ENCODE results near the gene DSC1.
"Not testable (repeated sequence)": the region's sequence is repeated elsewhere in the genome, so short reads cannot be mapped to it uniquely, and the experiment has no call there.

DSC1 gene

DNA sequence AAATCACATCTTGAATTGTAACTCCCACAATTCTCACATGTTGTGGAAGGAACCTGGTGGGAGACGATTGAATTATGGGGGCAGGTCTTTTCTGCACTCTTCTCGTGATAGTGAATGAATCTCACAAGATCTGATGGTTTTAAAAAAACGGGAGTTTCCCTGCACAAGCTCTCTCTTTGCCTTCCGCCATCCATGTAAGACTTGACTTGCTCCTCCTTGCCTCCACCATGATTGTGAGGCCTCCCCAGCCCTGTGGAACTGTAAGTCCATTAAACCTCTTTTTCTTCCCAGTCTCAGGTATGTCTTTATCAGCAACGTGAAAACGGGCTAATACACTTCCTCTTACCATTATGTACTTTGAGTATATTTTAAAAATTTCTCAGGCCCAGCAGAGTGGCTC lies 14.7 kb upstream of the DSC1 start:
- H3K4me3 ChIP-seq (ENCODE audit: low read depth, low read length) = not testable (repeated sequence)

DNA sequence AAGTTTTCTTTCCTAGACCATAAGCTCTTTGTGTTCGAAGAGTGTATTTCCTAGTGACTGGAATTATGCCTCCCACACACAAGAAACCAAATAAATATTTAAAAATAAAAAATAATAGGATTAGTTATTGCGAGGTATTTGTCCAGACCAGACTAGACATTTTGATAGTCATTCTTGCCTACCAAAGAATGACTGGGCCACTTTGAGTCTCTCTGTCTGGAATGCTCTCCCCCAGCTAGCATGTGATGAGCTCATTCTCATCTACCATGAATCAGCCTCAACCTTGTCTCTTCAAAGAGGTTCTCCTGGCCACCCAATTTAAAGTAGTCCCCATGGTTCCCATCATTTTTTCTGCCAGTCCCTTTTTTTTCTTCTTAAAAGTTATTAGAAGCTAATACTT lies 13.9 kb upstream of the DSC1 start:
- H3K4me3 ChIP-seq (ENCODE audit: low read depth, low read length) = no peak overlapping the region

DNA sequence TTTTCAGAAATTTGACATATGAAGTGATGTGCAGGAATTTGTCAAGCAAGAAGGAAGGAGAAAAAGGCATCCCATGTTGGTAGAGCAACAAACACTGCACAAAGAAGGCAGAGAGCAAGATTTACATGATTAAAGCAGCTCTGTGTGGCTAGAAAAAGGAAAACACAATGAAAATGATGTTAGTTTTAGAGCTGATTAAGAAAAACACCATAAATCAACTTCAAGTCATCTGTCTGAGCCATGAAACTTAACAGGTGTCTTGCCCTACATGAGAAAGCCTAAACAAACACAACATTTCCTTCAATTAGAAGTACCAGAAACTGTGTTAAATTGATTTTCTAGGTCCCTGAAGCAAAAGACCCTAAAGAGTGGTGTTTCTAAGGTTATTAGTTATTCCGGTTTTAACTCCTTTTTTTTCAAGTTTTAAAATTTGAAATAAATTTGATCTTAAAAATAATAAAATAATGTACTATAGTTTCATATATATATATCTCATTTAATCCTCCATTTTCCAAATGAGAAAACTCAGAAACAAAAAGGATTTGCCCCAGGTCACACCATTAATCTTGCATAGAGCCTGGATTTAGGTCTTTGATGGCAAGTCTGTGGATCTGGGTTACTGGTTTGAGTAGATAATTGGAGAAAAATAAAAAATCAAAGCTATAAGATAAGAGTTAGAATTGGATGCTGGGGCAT lies 8.6 kb upstream of the DSC1 start:
- H3K4me3 ChIP-seq (ENCODE audit: low read depth, low read length) = no peak overlapping the region

DNA sequence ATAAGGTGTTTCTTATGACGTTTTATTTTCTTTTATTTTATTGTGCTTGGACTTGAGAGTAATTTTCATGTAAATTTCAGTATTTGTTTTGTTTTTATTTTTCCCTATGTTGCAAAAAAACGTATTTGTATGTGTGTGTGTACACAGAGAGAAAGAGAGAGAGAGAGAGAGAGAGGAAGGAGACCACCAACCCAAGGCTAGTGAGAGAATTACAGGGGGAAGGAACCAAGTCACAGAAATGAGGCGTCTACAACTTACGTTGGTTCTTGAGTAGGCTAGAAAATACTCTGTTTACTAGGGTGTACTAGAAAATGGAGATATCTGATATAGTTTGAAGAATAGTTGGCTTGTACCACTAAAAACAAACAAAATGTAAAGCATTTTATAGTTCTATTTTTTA lies 7.7 kb upstream of the DSC1 start:
- no peak overlapping the region for H3K4me3 ChIP-seq (ENCODE audit: low read depth, low read length)

DNA sequence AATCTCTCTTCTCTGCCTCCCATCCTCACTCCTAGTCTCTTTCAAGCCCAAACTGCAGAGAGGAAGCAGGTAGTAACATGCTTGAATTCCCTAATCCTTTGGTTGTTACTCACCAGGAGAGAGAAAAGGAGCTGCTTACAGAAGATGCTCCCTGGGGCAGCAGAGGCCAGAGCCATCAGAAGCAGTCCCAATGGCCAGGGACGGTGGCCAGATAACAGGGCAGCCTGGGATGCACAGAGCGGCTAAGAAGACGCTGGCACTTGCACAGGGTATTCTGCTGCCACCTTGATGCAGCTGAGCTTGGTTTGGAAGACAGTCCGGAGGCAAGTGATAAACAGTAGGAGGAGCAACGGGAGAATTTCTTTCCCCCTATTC lies 250 bp downstream of the DSC1 start:
- H3K4me3 ChIP-seq (ENCODE audit: low read depth, low read length) = no peak overlapping the region

DNA sequence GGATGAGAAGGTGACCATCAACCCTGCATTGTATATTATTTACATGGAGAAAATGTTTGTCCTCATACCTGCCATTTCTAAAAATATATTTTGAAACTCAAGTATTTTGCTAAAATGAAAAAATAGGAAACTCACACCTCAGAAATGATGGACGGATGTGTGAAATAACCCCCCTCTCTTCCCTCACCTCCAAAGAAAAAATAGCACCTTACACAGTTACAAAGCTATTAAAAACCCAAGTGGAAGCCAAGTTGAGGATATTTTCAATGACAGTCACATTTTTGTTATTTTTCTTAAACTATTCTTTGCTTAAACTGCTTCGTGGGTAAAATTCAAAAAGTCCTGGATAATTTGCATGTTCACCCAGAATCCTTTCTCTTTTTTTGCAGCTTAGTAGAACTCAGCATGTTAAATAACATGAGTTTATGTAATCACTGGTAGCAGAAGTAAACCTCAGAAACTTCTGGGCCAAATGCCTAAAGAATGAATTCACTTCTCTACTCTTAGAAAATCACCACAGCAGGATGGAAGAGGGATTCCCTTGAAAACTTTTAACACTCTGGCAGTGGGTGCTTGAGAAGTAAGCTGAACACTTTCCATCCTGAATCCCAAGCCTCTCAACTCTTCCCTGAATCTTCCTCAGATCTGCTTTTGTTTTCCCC lies 768 bp downstream of the DSC1 start:
- no peak overlapping the region for H3K4me3 ChIP-seq (ENCODE audit: low read depth, low read length)

DNA sequence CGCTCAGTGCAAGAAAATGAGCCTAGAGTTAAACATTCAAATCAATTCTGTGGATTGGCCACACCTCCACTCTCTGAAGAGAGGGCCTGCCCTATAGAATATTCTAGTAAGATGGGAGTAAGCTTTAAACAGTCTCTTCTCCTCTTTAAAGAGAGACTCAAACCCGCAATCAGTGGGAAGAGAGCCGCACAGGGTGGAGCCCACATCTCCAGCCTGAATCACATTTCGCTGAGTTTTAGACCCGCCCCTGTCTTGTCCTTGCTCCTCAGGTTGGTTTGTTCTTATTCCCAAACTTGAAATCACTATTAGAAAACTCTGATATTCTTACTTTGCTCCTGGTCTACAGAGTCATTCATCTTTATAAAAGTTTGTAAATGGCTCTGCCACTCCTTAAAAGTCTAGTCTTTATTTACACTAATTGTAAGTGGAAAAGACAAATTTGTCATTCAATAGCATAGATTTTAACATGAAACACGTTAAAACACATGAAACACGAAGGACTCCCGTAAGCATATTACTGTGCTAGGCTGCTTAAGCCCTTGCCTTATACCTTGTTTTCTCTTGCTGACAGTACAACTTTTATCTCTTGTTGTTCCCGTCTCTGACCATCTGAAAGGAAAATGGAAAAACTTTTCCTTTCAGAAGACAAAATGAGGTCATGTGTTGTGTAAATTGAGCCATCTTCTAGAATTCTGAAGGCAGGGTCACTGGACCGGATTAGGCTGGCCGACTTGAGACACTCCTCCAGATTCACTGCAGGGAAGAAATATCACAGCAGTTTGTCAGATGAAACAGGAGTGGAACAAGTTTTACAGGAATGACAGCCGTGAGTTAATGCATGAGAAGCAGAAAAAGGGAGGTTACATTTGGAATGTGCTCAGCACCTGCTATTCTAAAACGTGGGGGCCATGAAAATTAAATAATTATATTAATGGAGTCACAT lies 5.6 kb downstream of the DSC1 start:
- no peak overlapping the region for H3K4me3 ChIP-seq (ENCODE audit: low read depth, low read length)

DNA sequence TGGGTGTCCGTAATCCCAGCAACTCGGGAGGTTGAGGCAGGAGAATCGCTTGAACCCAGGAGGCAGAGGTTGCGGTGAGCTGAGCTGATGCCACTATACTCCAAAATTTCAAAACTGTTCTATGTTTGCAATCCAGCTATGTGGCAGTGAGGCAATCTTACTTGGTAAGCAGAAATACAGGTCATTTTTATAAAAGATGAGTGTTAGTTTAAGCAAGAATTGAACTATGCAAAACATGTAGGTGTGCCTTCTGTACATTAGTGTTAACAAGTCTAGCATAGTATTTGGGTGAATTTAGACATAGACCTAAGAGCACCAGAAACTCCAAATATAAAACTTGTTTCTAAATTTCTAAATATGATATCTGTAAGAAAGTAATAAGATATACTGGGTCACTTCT lies 7.2 kb downstream of the DSC1 start:
- no peak overlapping the region for H3K4me3 ChIP-seq (ENCODE audit: low read depth, low read length)

DNA sequence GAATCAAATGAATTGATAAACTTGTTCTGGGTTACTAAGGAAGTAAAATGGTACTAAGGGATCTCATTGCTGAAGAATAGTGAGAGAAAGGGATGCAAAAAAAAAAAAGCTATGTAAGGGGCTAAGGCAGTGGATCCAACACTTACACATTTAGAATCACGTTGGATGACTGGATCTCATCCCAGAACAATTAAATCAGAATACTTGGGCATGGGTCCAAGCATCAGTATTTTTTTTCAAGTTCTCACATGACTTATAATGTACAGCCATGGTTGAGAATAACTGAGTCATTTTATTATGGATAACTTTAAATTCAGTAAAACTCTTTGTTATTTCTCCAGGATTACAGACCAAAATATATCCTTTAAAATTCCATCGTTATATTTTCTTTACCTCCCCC lies 8.5 kb downstream of the DSC1 start:
- H3K4me3 ChIP-seq (ENCODE audit: low read depth, low read length) = no peak overlapping the region

DNA sequence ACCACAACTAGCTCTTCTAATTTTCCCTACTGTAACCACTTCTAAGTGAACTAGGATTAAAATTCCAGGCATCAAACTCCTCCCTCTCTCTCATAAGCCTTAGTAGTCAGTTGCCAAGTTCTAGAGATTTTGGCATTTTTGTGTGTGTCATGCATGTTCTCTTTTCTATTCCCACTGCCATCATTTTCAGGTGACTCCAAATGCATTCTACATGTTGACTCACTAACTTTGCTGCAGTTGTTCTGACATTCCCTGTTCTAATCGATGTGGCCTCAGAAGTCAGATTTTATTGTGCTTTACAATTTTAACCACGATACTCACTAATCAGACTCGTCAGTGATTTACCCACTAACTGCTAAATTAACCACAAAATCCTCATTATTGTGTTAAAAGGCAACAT lies 13.3 kb downstream of the DSC1 start:
- H3K4me3 ChIP-seq (ENCODE audit: low read depth, low read length) = no peak overlapping the region

DNA sequence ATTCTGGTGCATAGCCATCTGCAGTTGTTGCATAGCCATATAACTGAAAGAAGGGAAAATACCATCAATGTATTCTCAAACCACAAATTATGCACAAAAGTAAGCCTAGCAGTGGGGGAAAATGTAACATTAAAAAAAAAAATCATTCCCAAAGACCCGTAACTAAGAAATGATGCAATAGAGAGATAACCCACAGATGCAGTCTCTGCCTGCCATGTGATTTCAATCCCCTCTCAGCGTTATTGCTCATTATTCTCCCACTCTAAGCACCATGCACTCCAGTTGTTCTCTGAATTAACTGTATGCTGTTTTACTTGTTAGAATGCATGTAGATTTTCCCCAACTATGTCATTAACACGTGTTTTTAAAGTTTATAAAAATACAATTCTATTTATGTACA lies 14.1 kb downstream of the DSC1 start:
- H3K4me3 ChIP-seq (ENCODE audit: low read depth, low read length) = no peak overlapping the region

DNA sequence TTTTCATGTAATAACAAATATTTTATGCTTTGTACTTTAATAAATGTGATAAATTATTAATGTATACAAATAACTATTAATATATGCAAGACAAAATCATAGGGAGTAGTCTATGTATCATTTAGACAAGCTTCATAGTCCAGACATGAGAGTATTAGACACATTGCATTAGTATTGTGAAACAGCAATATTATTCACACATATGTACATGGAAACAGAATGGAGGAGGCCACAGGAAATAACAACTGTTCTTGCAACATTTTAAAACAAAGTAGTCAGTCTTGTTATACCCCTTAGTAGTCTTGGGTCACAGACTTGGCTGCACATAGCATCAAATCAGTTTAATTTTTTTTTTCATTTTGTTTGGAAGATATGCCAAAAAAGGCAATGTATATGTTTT lies 15.8 kb downstream of the DSC1 start:
- no peak overlapping the region for H3K4me3 ChIP-seq (ENCODE audit: low read depth, low read length)

DNA sequence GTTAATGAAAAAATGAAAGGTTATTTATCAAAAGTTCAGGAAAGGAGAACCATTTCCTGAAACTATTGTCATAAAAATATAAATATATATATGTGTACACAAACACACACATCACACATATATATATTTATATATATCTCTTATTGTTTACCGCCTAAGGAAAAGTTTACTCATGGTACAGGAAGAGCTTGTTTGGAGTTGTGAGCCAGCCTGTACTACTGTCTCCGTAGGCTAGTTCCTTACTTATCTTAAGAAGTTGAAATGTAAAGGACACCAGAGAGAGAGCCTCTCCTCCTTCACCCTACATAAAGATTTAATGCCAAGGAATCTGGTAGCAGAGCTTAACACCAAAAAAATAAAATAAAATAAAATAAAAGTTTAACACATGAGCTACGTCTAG lies 19.6 kb downstream of the DSC1 start:
- H3K4me3 ChIP-seq (ENCODE audit: low read depth, low read length) = no peak overlapping the region

DNA sequence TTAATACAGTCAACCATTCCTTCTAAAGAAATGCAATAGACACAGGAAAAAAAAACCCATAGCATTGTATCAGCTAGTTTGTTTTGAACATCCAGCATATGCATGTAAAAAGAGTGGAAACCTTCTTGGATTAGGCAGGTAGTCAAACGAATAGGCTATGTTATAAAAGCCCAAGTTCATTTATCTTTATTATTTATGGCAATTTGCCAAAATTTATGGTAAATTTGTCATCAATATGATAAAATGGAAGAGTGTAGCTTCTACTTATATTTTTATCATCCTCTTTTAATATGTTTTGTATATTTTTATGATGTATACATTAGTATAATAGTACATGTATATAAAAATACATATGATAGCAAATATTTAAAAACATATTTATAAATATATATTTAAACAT lies 23.9 kb downstream of the DSC1 start:
- no peak overlapping the region for H3K4me3 ChIP-seq (ENCODE audit: low read depth, low read length)

DNA sequence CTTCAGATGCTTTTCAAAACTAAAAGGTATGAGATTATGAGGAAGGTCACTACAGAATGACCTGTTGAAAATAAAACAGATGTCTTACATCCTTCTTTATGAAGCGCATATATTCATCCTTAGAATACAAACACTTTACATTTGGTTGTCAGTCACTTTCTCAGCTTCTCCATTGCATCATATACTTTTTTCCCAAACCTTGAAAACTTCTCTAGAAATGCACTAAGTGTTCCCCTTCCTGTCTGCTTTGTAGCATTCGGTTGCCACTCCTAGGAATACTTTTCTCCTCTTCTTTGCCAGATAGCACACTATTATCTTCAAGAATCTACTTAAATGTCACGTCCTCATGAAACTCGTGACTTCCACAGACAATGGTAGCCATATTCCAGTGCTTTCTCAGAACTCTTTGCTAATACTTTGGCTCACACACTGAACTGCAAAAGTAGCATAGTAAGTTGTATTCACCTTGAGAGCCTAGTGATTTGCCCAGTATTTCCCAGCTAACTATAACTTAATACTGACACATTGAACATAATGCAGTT lies 27.6 kb downstream of the DSC1 start:
- H3K4me3 ChIP-seq (ENCODE audit: low read depth, low read length) = no peak overlapping the region

DNA sequence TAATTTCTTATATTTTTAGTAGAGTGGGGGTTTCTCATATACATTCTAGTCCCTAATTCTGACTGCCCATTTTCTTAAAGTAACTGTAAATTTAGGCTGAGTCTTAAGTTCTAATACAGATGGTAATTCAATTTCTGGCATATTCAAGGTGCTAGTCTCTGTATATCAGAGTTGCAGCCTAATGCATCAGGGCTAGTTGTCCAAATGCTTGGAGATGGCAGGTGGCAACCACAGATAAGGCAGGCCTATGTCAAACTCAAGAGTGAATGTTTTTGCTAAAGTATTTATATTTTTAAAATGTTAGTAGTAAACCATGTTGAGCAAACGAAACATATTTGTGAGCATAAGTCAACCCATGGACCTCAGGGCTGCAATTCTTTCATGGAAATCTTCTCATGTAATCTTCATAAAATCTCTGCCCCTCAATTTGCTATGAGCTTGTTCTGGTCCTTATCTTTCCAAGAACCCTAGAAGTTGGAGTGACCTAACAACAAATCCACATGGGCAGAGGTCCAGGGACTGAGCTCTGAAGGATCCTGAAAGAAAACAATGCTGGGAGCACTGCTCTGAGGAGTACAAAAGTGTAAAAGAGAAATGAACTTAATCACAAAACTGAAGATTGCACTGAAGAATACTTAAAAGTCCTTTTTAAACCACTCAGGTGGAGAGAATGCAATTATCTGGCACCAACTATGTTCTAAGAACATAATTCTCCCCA lies 33.1 kb downstream of the DSC1 start:
- no peak overlapping the region for H3K4me3 ChIP-seq (ENCODE audit: low read depth, low read length)

DNA sequence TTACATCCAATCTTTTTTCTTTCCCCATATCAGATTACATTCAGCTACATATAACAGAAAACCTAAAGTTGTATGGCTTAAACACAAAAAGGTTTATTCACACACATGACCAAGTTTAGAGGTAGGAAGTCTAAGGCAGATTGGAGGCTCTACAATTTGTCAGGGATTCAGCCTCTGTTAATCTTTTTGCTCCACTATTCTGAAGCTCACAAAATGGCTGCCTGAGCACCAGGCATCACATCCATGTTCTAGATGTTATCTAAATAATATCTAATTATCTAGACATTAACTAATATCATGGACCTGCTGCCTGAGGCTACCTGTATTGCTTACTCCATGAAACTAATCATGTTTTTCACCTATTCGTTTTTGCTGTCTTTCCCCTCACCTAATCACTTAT lies 36.8 kb downstream of the DSC1 start:
- H3K4me3 ChIP-seq (ENCODE audit: low read depth, low read length) = no peak overlapping the region

DNA sequence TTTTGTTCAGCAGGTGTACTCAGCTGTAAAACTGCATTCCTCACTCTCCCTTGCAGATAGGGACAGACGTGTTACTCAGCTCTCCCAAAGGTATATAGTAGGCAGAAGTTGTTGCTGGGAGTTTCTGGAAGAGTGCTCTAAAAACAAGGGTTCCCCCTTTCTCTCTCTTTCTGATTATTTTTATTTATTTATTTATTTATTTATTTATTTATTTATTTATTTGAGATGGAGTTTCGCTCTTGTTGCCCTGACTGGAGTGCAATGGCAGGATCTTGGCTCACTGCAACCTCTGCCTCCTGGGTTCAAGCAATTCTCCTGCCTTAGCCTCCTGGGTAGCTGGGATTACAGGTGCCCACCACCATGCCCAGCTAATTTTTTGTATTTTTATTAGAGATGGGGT lies 39.5 kb downstream of the DSC1 start:
- H3K4me3 ChIP-seq (ENCODE audit: low read depth, low read length) = not testable (repeated sequence)

DNA sequence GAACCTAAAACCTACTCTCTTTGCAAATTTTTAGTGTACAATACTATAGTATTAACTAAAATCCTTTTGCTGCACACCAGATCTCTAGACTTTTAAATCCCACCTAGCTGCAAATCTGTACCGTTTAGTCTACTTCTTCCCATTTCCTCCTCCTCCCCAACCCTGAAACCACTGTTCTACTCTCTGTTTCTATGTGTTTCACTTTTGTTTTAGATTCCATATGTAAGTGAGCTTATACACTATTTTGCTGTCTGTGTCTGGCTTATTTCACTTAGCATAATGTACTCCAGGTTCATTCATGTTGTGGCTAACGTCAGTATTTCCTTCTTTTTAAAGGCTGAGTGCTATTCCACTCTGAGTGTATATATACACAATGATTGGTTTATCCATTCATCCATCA lies 42.1 kb downstream of the DSC1 start:
- no peak overlapping the region for H3K4me3 ChIP-seq (ENCODE audit: low read depth, low read length)

DNA sequence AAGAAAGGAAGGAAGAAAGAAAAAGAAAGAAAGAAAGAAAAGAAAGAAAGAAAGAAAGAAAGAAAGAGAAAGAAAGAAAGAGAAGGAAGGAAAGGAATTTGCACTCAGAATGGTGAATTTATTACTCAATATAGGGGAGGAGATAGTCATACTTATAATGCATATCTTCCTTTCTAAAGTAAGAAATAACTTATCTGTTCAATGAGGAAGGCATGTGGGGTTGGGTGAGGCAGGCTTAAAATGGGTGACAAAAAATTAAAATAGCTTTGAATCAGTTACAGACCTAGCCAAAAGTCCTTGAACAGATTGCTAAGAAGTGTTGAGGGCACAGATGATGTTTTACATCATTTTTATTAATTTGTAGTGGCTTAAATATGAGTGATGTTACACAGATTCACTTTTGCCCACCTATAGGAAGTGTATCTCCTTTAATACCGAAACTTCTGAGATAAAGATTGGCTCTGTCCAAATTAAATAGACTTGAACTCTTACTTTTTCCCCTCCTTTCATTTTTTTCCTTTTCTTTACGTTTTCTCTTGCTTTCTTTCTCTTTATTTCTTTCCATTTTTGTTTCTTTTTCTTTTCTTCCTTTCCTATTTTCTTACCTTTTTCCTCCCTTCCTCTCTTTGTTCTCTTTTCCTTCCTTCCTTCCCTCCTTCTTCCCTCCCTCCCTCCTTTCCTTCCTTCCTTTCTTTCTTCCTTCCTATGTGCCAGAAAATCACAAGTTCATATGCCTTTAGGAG lies 45.6 kb downstream of the DSC1 start:
- no peak overlapping the region for H3K4me3 ChIP-seq (ENCODE audit: low read depth, low read length)
